ENCODE data around the gene CDH4.

The CDH4 gene

DNA sequence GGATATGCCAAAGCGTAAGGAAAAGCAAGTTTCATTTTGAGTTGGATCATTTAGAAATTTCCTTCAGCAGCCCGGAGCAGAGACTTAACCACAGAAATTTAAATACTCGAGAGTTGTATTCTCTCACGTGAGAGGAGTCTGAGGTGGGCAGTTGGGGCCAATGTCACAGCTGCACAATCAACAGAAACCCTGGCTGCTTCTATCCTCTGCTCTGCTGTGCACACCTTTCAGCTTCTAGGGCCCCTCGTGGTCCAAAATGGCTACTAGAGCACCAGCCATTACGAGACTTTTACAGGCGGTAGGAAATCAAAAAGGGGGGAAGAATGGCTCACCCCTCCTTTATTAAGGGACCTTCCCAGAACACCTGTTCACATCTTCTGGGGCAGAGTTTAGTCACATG, 659.8 kb downstream of the CDH4 start:
- DNase-seq: no peak

DNA sequence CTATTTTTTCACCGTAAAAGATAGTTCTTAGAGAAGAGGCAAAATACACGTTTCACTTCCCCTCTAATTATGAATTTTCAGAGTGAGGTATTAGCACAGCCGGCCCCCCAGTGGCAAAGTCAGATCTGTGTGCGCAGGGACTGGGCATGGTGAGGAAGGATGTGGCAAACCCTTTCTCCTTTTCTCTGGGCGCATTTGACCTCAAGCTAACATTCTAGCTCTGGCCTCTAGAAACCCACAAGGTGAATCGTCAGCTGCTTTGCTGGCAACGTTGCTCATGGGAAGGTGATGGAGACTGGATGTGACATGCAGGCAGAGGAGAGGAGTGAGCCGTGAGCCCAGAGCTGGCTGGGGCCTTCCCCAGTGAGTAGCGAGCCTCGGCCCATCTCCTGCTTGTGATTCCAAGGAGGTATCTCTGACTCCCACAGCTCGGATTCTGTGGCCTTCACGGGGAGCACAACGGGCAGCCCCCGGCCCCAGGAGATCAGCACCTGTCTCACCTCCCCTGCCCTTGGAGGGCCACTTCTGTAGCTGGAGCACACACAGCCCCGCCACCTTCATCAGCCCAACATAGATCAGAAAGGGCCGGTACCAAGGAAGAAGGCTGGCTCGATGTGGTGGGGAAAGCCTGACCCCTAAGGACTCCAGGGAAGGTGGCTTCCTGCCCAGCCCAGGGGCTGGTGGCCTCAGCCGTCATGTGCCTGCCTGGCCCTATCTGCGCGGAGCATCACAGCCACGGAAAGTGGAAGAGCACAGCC, 660.8 kb downstream of the CDH4 start:
- DNase-seq: no peak

DNA sequence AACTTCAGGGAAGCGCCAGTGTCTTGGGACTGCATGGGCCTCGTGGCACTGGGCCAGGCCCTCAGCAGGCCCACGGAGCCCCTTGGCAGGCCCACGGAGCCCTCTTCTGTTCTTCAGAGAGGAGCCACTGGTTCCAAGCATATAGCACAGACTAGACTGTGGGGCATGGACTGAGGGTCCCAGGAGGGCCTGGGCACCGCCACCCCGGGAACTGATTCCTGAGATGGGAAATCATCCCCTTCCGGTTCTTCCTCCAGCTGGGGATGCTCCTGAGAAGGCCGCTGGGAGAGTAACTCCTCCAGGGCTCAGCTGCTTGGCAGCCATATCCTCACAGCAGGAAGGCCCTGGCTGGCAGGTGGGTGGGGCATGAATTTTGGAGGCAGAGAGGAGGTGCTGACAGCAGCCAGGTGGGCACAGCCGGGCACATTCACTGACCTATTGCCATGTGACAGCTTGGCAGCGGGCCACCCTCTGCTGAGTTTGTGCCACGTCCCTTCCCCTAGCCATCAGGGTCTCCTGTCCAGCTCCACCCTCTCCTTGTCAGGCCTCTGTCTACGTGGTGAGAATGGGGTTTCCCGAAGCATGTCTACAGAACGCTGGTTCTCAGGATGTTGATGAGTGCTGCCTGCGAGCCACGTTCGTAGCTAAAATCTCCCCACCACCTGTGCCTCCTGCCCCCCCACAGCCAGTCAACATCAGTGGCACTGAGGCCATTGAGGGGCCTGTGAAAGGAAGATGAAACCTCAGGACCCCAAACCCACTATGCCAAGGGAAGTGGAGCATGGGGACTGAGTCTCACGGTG, 661.6 kb downstream of the CDH4 start:
- DNase-seq: no peak

DNA sequence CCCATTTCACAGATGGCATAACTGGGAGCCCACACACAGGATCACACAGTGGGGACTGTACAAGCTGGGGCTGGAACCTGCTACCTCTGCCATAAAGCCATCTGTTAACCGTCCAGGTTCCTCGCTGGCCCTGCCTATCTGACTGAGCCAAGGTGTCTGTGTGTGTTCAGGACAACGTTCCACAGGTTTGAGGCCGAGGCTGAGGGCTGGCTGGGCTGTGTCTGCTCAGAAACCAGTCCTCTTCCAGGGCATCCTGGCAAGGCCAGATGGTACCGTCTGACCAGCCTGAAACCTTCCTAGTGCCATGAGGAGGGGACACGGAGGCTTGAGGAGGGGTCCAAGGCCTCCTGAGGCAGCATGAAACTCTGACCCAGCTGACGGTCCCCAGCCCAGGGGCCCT, 663.0 kb downstream of the CDH4 start:
- no peak for DNase-seq

DNA sequence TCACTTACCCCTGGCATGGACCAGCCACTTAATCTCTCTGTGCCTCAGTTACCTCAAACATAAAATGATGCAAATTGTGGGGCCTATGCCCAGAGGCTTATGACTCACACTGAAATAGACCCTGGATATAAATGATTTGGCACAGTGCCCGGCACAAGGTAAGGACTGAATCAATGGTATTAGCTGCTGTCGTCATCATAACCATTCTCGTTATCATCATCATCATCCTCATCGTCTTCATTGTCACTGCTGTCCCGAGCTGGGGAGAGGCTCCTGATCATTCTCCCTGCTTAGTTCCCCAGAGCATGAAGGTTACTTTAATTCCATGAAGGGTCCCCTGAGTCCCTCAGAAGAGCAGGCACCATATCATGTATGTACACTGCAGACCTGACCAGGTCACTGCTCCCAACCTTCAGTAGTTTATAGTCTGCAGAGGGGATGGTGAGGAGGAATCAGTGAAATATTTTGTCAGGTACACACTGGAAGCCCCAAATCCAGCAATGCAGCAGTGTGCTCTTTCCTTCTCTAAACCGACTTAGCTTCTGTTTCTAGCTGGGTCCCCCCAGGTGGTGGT, 664.3 kb downstream of the CDH4 start:
- no peak for DNase-seq

DNA sequence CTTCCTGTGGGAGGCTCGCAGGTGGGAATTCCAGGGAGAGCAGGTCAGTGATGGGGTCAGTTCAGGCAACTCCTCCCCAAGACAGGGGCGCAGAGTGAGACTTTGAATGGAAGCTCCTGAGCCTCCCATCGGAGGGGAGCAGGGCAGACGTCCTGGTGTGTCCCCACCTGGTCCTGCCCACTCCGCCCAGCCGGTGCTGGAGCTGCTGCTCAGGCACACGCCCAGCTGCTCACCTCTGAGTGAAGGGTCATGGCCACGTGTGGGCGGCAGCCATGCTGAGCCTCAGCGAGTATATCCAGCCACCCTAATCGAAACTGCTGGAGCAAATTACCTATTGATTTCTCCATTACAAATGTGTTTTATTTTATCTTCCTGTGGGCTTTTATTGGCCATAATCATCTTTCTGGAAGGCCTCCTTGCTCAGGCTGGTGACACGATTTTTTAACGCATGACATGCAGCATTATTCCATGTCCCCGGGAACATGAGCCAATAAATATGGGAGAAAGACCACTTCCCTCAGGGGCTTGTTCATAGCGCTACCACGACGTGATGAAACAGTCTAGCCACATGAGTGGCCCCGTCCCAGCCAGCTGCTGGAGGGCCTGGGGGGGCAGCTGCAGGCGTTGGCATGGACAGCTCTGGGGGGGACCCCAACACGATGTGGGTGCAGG, 665.5 kb downstream of the CDH4 start:
- DNase-seq: no peak

DNA sequence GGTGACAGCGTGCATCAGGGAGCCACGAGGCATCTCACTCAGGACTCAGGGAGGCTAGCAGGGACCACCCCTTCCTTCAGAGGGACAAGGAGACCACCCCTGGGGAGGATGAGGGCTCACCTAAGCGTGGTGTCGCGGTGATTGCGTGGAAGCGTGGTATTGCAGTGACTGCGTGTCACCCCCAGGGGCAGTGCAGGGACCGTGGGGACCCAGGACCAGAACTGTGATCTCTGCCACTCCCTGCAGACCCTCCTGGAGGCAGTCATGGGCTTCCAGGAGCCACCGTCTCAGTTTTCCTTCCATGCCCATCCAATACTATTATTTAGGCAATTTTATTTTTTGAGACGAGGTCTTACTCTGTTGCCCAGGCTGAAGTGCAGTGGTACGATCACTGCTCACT, 666.5 kb downstream of the CDH4 start:
- DNase-seq: no peak

DNA sequence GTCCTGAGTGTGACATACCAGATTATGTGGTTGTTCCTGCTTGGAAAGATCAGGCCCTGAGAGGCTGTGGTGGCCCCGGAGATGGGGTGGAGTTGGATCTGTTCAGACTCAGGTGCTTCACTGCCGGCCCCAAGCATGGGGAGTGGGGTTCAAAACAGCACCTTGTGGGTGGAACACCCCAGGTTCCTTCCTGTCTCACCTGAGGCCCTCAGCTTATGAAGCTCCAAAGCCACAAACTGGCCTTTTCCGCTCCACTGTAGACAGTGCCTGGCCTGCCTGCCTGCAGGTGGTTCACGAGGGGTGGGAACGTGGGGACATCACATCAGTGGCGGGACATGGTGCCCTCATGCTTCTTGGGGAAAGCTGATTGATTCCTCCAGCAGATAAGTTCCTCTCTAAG, 667.2 kb downstream of the CDH4 start:
- no peak for DNase-seq

DNA sequence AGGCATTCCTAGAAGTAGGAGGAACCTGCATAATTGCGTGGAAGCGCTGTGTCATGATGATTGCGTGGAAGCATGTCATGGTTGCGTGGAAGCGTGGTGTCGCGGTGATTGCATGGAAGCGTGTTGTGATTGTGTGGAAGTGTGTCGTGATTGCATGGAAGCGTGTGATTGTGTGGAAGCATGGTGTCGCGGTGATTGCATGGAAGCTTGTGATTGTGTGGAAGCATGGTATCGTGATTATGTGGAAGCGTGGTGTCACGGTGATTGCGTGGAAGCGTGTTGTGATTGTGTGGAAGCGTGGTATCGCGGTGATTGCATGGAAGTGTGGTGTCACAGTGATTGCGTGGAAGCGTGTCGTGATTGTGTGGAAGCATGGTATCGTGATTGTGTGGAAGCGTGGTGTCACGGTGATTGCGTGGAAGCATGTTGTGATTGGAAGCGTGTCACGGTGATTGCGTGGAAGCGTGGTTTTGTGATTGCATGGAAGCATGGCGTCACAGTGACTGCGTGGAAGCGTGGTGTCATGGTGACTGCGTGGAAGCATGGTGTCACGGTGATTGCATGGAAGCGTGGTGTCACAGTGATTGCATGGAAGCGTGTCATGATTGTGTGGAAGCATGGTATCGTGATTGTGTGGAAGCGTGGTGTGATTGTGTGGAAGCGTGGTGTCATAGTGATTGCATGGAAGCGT, 667.8 kb downstream of the CDH4 start:
- no peak for DNase-seq

DNA sequence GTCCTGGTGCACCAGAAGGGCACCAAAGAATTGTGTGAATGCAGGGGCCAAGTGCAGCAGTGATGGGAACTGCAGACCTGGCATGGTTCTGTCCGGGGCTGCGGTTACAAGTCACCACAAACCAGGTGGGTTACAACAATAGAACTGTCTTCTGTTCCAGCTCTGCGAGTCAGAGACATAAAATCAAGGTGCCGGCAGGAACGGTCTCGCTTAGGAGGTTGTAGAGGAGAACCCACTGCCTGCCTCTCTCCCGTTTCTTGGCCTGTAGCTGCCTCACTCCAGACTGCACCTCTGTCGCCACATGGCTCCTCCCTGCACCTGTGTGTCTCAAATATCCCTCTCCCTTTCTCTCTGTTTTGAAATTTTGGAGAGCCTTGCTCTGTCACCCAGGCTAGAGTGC, 670.4 kb downstream of the CDH4 start:
- DNase-seq: no peak

DNA sequence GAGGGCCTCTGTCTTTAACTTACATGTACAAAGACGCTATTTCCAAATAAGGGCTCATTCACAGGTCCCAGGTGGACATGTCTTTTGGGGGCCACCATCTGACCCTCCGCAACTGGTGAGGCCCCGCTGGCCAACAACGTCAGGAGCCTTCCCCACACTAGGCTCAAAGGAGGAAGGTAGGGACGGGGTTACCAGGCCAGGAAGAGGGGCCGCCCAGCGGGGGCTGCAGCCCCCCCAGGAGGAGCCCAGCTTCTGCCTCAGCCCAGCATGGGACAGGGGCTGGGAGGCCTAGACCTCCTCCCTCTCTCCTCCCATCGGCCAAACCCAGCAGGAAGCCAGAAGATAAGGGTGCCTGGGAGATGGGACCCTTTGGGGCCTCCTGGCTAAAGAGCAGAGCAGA, 670.9 kb downstream of the CDH4 start:
- DNase-seq: no peak

DNA sequence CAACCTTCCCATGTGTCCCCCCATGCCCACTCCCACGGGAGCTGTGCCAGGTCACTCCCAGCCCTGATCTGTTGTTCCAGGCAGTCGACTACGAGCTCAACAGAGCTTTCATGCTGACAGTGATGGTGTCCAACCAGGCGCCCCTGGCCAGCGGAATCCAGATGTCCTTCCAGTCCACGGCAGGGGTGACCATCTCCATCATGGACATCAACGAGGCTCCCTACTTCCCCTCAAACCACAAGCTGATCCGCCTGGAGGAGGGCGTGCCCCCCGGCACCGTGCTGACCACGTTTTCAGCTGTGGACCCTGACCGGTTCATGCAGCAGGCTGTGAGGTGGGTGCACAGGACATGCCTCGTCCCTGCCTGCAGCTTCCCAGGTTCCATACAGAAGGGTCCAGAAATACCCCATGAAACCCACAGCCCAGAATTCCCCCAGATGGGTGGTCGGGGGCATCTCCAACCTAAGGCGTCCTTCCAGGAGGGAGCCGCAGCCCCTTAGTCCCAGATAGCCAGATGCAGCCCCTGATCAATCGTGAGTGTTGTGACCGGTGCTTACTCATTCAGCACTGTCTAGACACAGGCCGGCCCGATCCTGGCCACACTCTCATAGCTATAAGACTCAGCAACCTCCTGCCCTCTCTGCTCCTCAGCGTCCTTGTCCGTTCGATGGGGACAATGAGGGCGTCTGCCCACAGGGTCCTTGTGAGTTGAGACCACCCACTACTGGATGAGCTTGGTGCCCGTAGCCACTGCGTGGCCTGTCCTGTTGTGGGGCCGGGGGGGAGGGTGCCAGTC, 671.5 kb downstream of the CDH4 start:
- DNase-seq: no peak

DNA sequence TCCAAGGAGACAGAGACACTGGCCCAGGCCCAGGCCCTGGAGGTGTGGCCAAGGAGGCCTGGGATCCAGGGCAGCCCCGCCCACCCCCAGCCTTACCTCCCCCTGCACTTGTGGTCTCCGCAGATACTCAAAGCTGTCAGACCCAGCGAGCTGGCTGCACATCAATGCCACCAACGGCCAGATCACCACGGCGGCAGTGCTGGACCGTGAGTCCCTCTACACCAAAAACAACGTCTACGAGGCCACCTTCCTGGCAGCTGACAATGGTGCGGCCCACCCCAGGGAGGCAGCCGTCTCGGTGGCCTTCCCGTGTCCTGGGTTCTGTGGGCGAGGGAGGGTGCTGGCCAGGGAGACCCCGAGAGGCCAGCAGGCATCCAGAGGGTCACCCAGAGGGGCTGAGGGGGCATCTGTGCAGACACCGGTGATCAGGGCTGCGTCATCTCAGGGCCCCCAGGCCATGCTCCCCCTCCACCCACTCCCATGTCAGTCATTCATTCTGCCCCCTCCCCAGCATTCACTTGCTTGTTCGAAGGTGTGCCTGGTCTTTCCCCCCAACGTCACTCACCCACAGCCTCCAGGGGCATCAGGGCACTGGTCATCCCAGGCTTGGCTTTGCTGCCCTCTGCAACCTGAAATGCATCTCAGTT, 672.3 kb downstream of the CDH4 start:
- no peak for DNase-seq

DNA sequence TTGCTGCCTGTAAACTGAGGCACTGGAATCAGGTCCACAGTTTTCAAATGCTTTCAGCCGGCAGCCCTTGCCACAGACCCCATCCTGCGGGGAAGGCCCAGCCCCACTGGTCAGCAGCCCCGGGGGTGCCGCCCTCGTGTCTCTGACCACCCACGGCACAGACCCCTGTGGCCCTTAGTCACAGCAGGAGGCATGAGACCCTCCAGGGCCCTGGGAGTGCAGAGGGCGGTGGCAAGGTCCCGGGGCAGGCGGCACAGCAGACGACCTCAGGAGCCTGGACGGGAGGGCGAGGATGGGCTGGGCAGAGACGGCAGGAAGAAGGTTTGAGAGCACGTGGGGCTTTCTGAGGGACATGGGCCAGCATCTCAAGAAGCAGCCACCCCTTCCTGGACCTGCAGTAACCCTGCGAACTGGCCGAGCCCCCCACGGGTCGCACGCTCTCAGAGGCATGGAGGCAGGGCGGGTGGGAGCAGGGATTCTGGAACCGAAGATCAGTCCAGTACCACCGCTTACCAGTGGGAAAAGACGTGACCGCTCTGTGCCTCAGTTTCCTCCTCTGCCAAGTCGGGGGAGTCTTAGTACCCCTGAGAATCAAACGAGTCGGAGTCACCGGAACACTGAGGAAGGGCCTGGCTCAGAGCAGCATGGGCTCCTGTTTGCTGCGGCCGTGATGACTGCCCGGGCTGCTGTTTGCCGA, 672.9 kb downstream of the CDH4 start:
- DNase-seq: no peak

DNA sequence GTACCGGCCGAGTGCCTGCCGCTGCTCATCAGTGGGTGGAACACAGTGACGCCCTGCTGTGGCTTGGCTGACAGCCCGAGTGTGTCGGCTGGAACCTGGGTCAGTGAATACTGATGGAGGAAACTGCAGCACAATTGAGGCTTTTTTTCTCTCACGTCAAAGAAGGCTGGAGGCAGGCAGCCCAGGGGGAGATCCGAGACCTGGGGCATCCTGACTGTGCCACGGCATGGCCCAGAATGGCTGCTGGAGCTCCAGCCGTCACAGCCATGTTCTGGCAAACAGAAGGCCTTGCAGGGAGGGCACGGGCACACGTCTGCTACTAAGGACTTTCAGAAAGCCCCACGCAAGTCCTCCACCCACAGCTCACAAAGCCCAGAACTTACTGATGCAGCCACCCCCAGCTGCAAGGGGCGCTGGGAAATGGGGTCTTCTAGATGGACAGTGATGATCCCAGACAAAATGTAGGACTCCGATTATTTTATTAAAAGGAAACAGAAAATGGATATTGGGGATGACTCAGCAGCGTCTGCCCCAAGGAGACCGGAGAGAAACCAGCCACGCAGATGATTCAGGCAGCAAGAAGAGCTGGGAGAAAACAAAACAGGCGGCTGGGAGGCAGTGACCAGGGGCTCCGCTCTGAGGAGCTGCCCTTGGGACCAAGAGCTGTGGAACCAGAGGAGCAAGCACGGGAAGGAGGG, 673.6 kb downstream of the CDH4 start:
- no peak for DNase-seq

DNA sequence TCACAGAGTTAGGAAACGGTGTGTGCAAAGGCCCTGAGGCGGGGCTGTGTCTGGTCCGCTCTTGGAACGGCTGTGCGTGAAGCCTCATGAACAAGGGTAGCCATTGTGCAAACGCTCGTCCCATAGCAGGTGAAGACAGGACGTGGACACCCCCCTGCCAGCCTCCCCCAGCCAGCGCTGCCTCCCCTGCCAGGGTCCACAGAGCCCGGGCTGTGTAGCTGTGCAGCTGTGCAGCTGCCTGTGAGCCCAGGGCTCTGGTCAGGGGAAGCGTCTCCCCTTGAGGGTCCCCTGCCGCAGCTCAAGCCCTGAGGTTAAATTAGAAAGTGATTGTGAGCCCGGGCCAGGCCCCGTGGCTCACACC, 674.2 kb downstream of the CDH4 start:
- DNase-seq: no peak

DNA sequence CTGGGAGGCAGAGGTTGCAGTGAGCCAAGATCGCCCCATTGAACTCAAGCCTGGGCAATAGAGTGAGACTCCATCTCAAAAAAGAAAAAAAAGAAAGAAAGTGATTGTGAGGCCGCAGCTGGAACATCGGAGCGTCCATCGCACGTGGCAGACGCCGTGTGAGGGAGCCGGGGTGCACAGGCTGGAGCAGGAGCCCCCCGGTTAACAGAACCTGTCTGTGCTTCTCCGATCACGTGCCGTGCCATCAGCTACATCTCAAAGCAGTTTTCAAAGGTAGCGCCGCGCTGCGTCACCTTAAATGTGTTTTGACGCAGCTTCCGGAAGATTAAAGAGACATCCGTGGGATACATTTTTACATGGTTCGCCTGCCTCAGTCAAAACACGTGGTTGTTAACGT, 674.7 kb downstream of the CDH4 start:
- no peak for DNase-seq

DNA sequence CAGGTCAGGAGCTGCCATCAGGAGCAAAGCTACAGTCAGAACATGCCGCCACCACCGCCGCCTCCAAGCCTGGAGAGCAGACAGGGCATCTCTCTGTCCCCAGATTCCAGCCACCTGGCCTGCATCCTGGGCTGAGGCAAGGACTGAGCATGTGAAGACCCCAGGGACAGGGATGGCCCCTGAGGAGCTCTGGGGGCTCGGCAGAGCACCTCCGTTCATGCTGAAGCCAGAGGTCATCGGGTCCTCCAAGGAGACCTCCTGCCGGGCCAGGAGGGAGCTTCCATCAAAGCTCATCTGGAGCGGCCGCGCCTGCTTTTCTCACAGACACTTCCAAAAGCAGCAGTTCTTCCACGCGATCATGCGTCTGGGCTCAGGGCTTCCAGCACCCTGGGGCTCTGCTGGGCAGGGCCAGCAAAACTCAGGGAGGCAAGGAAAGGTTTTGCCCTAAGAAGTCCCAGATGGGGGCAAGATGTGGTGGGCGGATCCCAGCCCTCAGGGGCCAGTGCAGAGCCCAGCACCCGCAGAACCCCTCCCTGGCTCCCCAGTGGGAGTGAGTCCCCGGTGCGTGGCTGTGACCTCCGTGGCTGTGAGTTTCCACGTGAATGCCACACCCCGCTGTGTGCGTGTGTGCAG, 675.2 kb downstream of the CDH4 start:
- DNase-seq: no peak

DNA sequence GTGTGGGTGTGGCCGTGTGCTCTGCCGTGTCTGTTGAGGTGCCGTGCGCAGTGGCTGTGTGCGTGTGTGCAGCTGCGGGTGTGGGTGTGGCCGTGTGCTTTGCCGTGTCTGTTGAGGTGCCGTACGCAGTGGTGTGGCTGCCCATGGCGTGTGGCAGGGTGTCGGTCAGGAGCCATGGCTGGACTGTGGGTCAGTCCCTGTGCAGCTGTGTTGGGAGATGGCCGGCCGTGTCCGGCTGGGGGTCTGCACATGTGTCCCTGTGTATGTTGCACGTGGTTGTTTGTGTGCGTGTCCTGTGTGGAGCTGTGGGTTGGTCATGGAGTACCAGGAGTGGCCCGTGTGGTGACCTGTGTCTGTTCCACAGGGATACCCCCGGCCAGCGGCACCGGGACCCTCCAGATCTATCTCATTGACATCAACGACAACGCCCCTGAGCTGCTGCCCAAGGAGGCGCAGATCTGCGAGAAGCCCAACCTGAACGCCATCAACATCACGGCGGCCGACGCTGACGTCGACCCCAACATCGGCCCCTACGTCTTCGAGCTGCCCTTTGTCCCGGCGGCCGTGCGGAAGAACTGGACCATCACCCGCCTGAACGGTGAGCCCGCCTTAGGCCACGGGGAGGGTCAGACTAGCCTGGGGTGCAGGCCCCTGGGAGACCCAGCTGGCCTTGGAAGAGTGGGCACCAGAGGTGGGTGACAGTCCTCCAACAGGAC, 675.9 kb downstream of the CDH4 start:
- DNase-seq: no peak
